Activated T-cell treated with anti-CD3 and anti-CD28 coated beads for 4 hours (primary cell): ENCODE data around the gene AP3M1.

Source experiments
- DNase-seq: peaks from one replicate; pipeline ENCODE4 v3.0.0-alpha.2; 2020

AP3M1 gene

DNA sequence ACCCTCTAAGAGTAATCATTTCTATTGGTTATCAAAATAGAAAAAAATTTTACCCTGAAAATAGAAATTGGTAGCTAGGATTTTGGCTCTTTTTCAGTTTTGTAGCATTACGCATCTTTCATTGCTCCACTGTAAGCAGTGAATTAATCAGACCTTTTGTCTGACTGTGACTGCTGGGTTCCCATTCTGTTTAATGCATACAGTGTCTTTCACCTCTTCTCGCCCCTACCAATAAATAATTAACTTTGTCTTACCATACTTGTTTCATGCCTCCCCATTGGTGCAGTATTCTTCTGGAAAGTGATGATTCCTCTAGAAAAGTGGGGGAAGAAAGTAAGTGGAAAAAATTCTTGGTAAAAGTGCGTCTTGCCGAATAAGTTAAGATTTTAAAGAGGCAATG, 73.2 kb downstream of the AP3M1 start:
- no peak for DNase-seq

DNA sequence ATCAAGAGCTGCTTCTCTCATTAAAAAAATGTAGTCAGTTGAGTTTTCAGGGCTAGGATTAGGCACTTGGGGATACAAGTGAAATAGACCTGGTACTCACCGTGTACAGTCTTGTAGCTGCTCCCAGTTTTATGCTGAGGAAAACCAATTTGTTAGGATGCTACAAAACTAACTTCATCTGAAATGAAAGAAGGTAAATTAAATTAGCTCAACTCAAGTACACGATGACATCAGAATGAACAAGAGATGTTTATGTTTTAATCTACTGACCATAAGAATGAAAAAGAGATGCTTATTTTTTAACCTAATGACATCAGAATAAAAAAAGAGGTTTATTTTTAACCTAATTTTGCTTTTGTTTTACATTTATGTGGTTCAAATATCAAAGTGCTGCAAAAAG, 73.7 kb downstream of the AP3M1 start:
- no peak for DNase-seq

DNA sequence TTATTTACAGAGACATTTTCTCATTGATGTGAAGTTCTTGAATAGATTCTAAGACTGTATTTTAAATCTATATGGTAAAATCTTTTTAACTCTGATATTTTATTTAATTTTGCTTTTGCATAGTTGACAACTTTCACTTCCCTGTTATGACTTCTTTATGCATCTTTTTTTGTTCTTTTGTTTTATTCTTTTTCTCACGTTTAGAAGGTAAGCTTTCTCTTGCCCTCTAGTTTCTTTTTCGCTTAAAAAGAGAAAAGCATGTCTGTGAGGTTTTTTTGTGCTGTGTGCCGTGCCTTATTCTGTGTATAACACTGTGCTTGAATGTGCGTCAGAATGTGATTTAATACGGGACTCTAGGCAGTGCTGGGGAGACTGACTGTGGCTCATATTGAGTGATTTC, 74.7 kb downstream of the AP3M1 start:
- DNase-seq = no peak

DNA sequence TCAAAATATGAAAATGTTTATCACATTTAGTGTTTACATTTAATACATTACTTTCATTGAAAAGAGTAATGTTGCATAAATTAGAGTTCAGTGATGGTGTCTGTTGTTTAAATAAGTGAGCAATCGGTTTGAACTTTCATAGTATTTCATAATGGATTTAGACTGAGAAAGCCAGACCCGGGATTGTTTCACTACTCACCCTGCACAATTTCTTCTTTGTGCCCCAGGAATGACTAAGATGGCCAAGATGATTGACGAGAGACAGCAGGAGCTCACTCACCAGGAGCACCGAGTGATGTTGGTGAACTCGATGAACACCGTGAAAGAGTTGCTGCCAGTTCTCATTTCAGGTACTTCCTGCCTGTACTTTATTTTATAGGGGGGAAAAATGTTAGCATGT, 78.1 kb downstream of the AP3M1 start:
- DNase-seq = no peak

DNA sequence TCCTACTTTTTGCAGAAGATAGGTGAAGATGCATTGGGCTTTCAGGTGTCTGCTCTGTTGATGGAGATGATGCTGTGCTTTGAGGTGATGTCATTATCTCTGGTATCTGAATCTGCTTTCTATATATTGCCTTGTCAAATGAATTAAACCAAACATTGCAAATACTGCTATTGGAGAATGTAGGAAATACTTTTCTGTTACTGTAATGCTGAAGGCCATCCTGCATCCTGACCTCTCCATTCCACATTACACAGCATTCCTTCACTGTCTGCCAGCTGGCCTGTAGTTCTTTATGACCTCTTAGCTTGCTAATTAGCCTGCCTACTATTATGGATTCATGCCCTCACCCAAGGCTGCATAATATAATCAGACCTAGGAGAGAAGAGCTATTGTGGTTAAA, 79.5 kb downstream of the AP3M1 start:
- no peak for DNase-seq
